OCI-LY7 (cell line): ENCODE data around the gene PUS7. TPM values are rescaled to one million over a fixed set of nuclear protein-coding genes. Genes with fewer than 3 reads are reported as not detected.

ENCODE experiments used
- BruUV-seq: library from RNA; stranded (reverse); fragments of 400-500 nt; replicated peaks from 2 replicates; lab custom pipeline; 2021; lab: Mats Ljungman, UMichigan
- CTCF ChIA-PET: fragments of 300-600 bp; sonication (Branson Sonifier 250); formaldehyde crosslinking; loops from one replicate; lab custom pipeline; 2022; ENCODE audit warnings: antibody characterized with exemption; ENCODE audit not compliant: unreplicated experiment; lab: Charles Lee
- POLR2A ChIA-PET: fragments of 300-600 bp; sonication (Branson Sonifier 250); formaldehyde crosslinking; loops from one replicate; lab custom pipeline; 2022; ENCODE audit warnings: antibody characterized with exemption; lab: Charles Lee
- DNase-seq: peaks from one replicate; pipeline ENCODE4 v3.0.0-alpha.2; 2015; ENCODE audit warnings: low spot score
- H2AFZ ChIP-seq: fragments of 200-600 bp; sonication (generic), shearing (Covaris generic); 2 replicates; pipeline ENCODE4 v1.6.1; 2014; ENCODE audit warnings: mild to moderate bottlenecking, antibody characterized with exemption, low read length, moderate library complexity
- H3K27ac ChIP-seq: fragments of 200-600 bp; sonication (generic); 2 replicates; pipeline ENCODE4 v1.5.1; 2014; ENCODE audit warnings: mixed run types, low read depth, mild to moderate bottlenecking, moderate library complexity, low read length, inconsistent platforms; ENCODE audit not compliant: poor library complexity, severe bottlenecking
- H3K36me3 ChIP-seq: fragments of 200-600 bp; sonication (generic); 2 replicates; pipeline ENCODE4 v1.6.1; 2014; ENCODE audit warnings: mild to moderate bottlenecking, antibody characterized with exemption, low read length, moderate library complexity, mixed read lengths; ENCODE audit not compliant: insufficient read depth
- H3K4me1 ChIP-seq: fragments of 200-600 bp; sonication (generic); 2 replicates; pipeline ENCODE4 v1.5.1; 2014; ENCODE audit warnings: mild to moderate bottlenecking, low read length; ENCODE audit not compliant: insufficient read depth, poor library complexity, severe bottlenecking
- H3K4me2 ChIP-seq: fragments of 200-600 bp; sonication (generic); 2 replicates; pipeline ENCODE4 v1.6.1; 2014; ENCODE audit warnings: mild to moderate bottlenecking, low read length
- H3K4me3 ChIP-seq: fragments of 200-600 bp; sonication (generic); 2 replicates; pipeline ENCODE4 v1.5.1; 2014; ENCODE audit warnings: mild to moderate bottlenecking, low read depth, low read length; ENCODE audit not compliant: poor library complexity, severe bottlenecking
- H3K79me2 ChIP-seq: fragments of 200-600 bp; sonication (generic); 2 replicates; pipeline ENCODE4 v1.6.1; 2016; ENCODE audit warnings: low read depth, mild to moderate bottlenecking, low read length, moderate library complexity, mixed read lengths; ENCODE audit not compliant: insufficient read depth
- H3K9me2 ChIP-seq: fragments of 200-600 bp; sonication (generic); 2 replicates; pipeline ENCODE4 v1.6.1; 2016; ENCODE audit warnings: mild to moderate bottlenecking, low read length, mixed read lengths; ENCODE audit not compliant: insufficient read depth
- H3K9me3 ChIP-seq: fragments of 200-600 bp; sonication (generic); 2 replicates; pipeline ENCODE4 v1.6.1; 2014; ENCODE audit warnings: mild to moderate bottlenecking, mixed run types, low read length, mixed read lengths
- H4K20me1 ChIP-seq: fragments of 200-600 bp; sonication (generic); 2 replicates; pipeline ENCODE4 v1.6.1; 2014; ENCODE audit warnings: mild to moderate bottlenecking, antibody characterized with exemption, low read length, moderate library complexity, mixed read lengths; ENCODE audit not compliant: insufficient read depth
- CTCF ChIP-seq: fragments of 200-600 bp; sonication (generic); conservative IDR thresholded peaks from 2 replicates; pipeline ENCODE4 v1.5.1; 2014; ENCODE audit warnings: mild to moderate bottlenecking, antibody characterized with exemption, low read length, moderate library complexity, mixed read lengths
- EZH2phosphoT487 ChIP-seq: fragments of 200-600 bp; sonication (generic); IDR thresholded peaks from 2 replicates; pipeline ENCODE4 v1.6.1; 2018; ENCODE audit warnings: low read depth, borderline replicate concordance, mild to moderate bottlenecking, mixed run types, antibody characterized with exemption, low read length, moderate library complexity, mixed read lengths
- intact Hi-C: fragments of 100-400 bp; cut with micrococcal nuclease; formaldehyde crosslinking; loops from one replicate; pipeline ENCODE4 v1.10.0; 2022; ENCODE audit not compliant: unreplicated experiment
- total RNA-seq, 2 experiments: library from RNA; depleted of rRNA in 1 of 2; stranded (reverse); fragments of >200 nt in 1 of 2; shearing (Covaris generic) in 1 of 2; gene quantifications; 2 replicates each; pipeline ENCODE4 v1.2.3, GENCODE V29; 2014 to 2022

Gene PUS7
- total RNA-seq, 2 experiments from 2014 or later, result 13.7 to 19.2 TPM

GRCh38 chr7:105470090-105470489 is 52.0 kb downstream of the PUS7 start:
- no peaks in the 10 kb centered on the region for H4K20me1 ChIP-seq
- ChIA-PET POLR2A (interaction anchor here (1.1 kb wide), 1 partner anchor 94 kb away, joined by 3 read pairs; no protein-coding TSS in a partner anchor), CTCF (no interaction called here)
- H3K4me2 ChIP-seq, result no peak overlapping the region
- H3K4me1 ChIP-seq, result no peaks in the 10 kb centered on the region
- no TSS peak for BruUV-seq
- intact Hi-C loops, result no loop called here
- no peak overlapping the region for H3K27ac ChIP-seq
- TF ChIP-seq EZH2phosphoT487 (no peak), CTCF (no peak)
- H2AFZ ChIP-seq, result no peak overlapping the region
- H3K4me3 ChIP-seq, result no peak overlapping the region
- H3K36me3 ChIP-seq, result peaks cover 7% of the 10 kb centered on the region
- no peaks in the 10 kb centered on the region for H3K9me3 ChIP-seq
- DNase-seq, result no peak
- H3K9me2 ChIP-seq, result no peaks in the 10 kb centered on the region
- no peaks in the 10 kb centered on the region for H3K79me2 ChIP-seq

GRCh38 chr7:105462765-105463420 is 59.2 kb downstream of the PUS7 start:
- intact Hi-C loops, result no loop called here
- CTCF ChIA-PET, result interaction anchor here (0.6 kb wide), 1 partner anchor 967 kb away, joined by 3 read pairs; no protein-coding TSS in a partner anchor
- Histone ChIP-seq H3K36me3 (peaks cover 31% of the 10 kb centered on the region), H3K79me2 (no peaks in the 10 kb centered on the region), H3K4me2 (no peak overlapping the region), H4K20me1 (no peaks in the 10 kb centered on the region), H3K4me3 (no peak overlapping the region), H3K9me2 (no peaks in the 10 kb centered on the region), H3K4me1 (no peaks in the 10 kb centered on the region), H3K27ac (no peak overlapping the region), H3K9me3 (no peaks in the 10 kb centered on the region), H2AFZ (no peak overlapping the region)
- POLR2A ChIA-PET, result interaction anchor here (0.6 to 1.6 kb wide), 4 partner anchors 9 to 1590 kb away, joined by 3 to 5 read pairs (median 4); no protein-coding TSS in a partner anchor
- DNase-seq, result no peak
- no TSS peak for BruUV-seq
- TF ChIP-seq EZH2phosphoT487, result no peak
- no peak for TF ChIP-seq CTCF

GRCh38 chr7:105461518-105461917 is 60.6 kb downstream of the PUS7 start:
- no peak overlapping the region for H3K27ac ChIP-seq
- no peak for TF ChIP-seq CTCF
- no peak for TF ChIP-seq EZH2phosphoT487
- H3K4me3 ChIP-seq, result no peak overlapping the region
- H3K79me2 ChIP-seq, result no peaks in the 10 kb centered on the region
- no TSS peak for BruUV-seq
- CTCF ChIA-PET, result no interaction called here
- no peak overlapping the region for H2AFZ ChIP-seq
- DNase-seq, result no peak
- H3K9me2 ChIP-seq, result no peaks in the 10 kb centered on the region
- no peaks in the 10 kb centered on the region for H3K4me1 ChIP-seq
- no peaks in the 10 kb centered on the region for H4K20me1 ChIP-seq
- intact Hi-C loops, result no loop called here
- POLR2A ChIA-PET, result interaction anchor here (1.7 kb wide), 1 partner anchor 19 kb away, joined by 4 read pairs; no protein-coding TSS in a partner anchor
- H3K9me3 ChIP-seq, result no peaks in the 10 kb centered on the region
- peaks cover 39% of the 10 kb centered on the region for H3K36me3 ChIP-seq
- H3K4me2 ChIP-seq, result no peak overlapping the region
